Measurements from ENCODE around the gene HPSE. TPM values are rescaled to one million over a fixed set of nuclear protein-coding genes. Genes with fewer than 3 reads are reported as not detected.
A peak's percentile ranks its signal among the peaks of the same experiment; 100 is the strongest.

The HPSE gene
- total and polyA plus RNA-seq, 2 of the 13 experiments (the other 11 are each of a cell fraction or from before 2014, with no cell fraction given), result not detected

DNA sequence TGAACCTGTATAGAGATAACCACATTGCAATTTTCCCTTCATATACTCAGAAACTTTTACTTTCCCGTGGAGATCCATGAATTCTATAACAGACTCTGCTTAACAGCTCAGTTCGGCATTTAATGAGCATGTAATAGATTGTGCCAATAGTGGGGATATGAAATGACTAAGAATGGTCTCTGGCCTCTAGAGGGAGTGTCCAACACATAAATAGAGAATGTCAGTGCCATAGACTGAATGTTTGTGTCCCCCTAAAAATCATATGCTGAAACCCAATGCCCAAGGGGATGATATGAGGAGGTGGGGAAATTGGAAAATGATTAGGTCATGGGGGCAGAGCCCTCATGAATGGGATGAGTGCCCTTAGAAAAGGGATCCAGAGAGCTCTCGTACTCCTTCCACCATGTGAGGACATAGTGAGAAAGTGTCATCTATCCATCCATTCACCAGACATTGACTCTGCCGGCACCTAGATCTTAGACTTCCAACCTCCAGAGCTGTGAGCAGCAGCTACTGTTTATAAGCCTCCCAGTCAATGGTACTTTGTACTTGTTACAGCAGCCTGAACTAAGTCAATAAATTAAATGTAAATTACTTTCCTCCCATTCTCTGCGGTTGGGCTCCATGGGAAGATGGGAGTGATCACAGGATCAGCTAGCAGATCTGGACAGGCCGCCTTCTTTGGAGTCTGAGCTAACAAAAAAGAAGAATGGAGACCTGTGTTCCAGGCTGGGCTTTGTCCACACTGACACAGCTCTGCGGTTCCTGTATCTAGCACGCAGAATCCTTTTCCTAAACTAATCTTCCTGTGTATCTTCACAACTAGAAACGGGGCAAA lies 28.1 kb upstream of the HPSE start:
- CTCF ChIA-PET (ENCODE audit: low intra/inter-chr PET ratio, low total read pairs), result no interaction called here
- in situ Hi-C loops (cut with HindIII; ENCODE audit: extremely low pct_ligation_motif_present, low pct_unique_long_range_greater_than_20kb), result loop anchor here (25.0 kb wide), 1 partner anchor 275 kb away; no protein-coding TSS in a partner anchor
- peak; percentile 96 for DNase-seq (ENCODE audit: low spot score)
- TF ChIP-seq, protein P1, sequence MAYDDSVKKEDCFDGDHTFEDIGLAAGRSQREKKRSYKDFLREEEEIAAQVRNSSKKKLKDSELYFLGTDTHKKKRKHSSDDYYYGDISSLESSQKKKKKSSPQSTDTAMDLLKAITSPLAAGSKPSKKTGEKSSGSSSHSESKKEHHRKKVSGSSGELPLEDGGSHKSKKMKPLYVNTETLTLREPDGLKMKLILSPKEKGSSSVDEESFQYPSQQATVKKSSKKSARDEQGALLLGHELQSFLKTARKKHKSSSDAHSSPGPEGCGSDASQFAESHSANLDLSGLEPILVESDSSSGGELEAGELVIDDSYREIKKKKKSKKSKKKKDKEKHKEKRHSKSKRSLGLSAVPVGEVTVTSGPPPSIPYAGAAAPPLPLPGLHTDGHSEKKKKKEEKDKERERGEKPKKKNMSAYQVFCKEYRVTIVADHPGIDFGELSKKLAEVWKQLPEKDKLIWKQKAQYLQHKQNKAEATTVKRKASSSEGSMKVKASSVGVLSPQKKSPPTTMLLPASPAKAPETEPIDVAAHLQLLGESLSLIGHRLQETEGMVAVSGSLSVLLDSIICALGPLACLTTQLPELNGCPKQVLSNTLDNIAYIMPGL (CRISPR knock-in tag; IDR thresholded peaks at IDR 0.05; ENCODE audit: borderline replicate concordance in 1 of 2, low read depth in 1 of 2), result no peak
- TF ChIP-seq NR2F2 (IDR thresholded peaks at IDR 0.05; ENCODE audit: borderline replicate concordance, low read depth) (0 out of 2 replicates have a peak, but pooled peaks have one; percentile 17), TCF7 (IDR thresholded peaks at IDR 0.05; ENCODE audit: low read depth) (peak; percentile 80), CREM (IDR thresholded peaks at IDR 0.05) (peak; percentile 54; the same call in 1 of the 2 replicates), CREM (CRISPR knock-in tag; IDR thresholded peaks at IDR 0.05) (no peak), U2AF2 (IDR thresholded peaks at IDR 0.05; ENCODE audit: low read depth, low read length) (no peak), HNF4G (IDR thresholded peaks at IDR 0.05; ENCODE audit: borderline replicate concordance, low read depth, low read length) (peak; percentile 70), HNF4G (CRISPR knock-in tag; IDR thresholded peaks at IDR 0.05; ENCODE audit: borderline replicate concordance, low read depth) (peak; percentile 32; the same call in 1 of the 2 replicates), ATAD3A (CRISPR knock-in tag; IDR thresholded peaks at IDR 0.05) (no peak), PITX1 (CRISPR knock-in tag; IDR thresholded peaks at IDR 0.05) (peak; percentile 56; the same call in 1 of the 2 replicates), NCOA2 (CRISPR knock-in tag; IDR thresholded peaks at IDR 0.05) (peak; percentile 26; the same call in 1 of the 2 replicates), ZNF747 (CRISPR knock-in tag; IDR thresholded peaks at IDR 0.05; ENCODE audit: borderline replicate concordance) (0 out of 2 replicates have a peak, but pooled peaks have one; percentile 64), ZSCAN29 (CRISPR knock-in tag; conservative IDR thresholded peaks at IDR 0.05) (peak; percentile 79; the same call in 1 of the 2 replicates), ZNF503 (CRISPR knock-in tag; IDR thresholded peaks at IDR 0.05) (peak; percentile 26; the same call in 1 of the 2 replicates), REXO4 (CRISPR knock-in tag; IDR thresholded peaks at IDR 0.05; ENCODE audit: borderline replicate concordance) (no peak), MAF1 (CRISPR knock-in tag; IDR thresholded peaks at IDR 0.05; ENCODE audit: borderline replicate concordance) (no peak), NR2F1 (CRISPR knock-in tag; IDR thresholded peaks at IDR 0.05) (peak in 1 of 2 experiments; percentile 10; a peak in 1 of 4 replicates), ATF3 (CRISPR knock-in tag; IDR thresholded peaks at IDR 0.05) (no peak), RBFOX2 (IDR thresholded peaks at IDR 0.05; ENCODE audit: low read depth, low read length) (peak; percentile 30; the same call in 1 of the 2 replicates), MTA1 (CRISPR knock-in tag; IDR thresholded peaks at IDR 0.05; ENCODE audit: borderline replicate concordance) (no peak)

More for the DNA sequence above, 28.1 kb upstream of the HPSE start:
- FAIRE-seq (peak; percentile 92), ATAC-seq (peak; percentile 89)
- intact Hi-C loops (cut with micrococcal nuclease; ENCODE audit: unreplicated experiment), result loop anchor here (1.0 to 10.0 kb wide), 5 partner anchors 52 to 278 kb away; partner anchors contain the start of genes COQ2 and HELQ
- H3K79me2 ChIP-seq (ENCODE audit: insufficient read depth, low read length), result no peaks in the 10 kb centered on the region
- no peaks in the 10 kb centered on the region for H3K27me3 ChIP-seq (ENCODE audit: control insufficient read depth in 1 of 2, insufficient read depth in 2 of 2, low read length in 2 of 2)
- peak overlapping the region; percentile 64 for H3K9ac ChIP-seq (ENCODE audit: insufficient read depth, low read depth, low read length)
- no peaks in the 10 kb centered on the region for H3K9me3 ChIP-seq (ENCODE audit: low read length)
- peak overlapping the region; percentile 68 for H2AFZ ChIP-seq (ENCODE audit: low read length)
- H3K4me3 ChIP-seq (replicated peaks in 1 of 3; ENCODE audit: insufficient read depth in 1 of 3, low read depth in 2 of 3, low read length in 3 of 3), result peak overlapping the region; percentile 27 to 53 (median 33); a peak in 5 of 6 replicates
- H3K36me3 ChIP-seq (replicated peaks in 1 of 2; ENCODE audit: control insufficient read depth in 1 of 2, insufficient read depth in 2 of 2, low read length in 2 of 2), result no peaks in the 10 kb centered on the region
- POLR2A ChIA-PET, result interaction anchor here (0.5 to 2.5 kb wide), 5 partner anchors 11 to 1418 kb away, joined by 3 to 29 read pairs (median 5); partner anchors contain the start of genes COQ2, HELQ and MRPS18C
- H3K27ac ChIP-seq (ENCODE audit: extremely low read length, insufficient read depth, low read length), result peak overlapping the region; percentile 85
- peaks cover 54% of the 10 kb centered on the region for H3K4me1 ChIP-seq (ENCODE audit: insufficient read depth, low read length)
- peak overlapping the region; percentile 88 for H3K4me2 ChIP-seq (ENCODE audit: low read depth, low read length)
- TSS peak; percentile 96 for BruUV-seq (replicated peaks)
- 6% methylated on average over 9 of the region's 9 CpGs for WGBS (ENCODE audit: low lambda C conversion rate)
- H4K20me1 ChIP-seq (ENCODE audit: insufficient read depth, low read length), result no peaks in the 10 kb centered on the region

Measured in HepG2 (cell line).